ENCODE results near the gene FAM241B.

The FAM241B gene

GRCh38 chr10:69674786-69675185, 44.7 kb downstream of the FAM241B start:
- H3K27ac ChIP-seq: no peak overlapping the region
- TF ChIP-seq, protein P1, sequence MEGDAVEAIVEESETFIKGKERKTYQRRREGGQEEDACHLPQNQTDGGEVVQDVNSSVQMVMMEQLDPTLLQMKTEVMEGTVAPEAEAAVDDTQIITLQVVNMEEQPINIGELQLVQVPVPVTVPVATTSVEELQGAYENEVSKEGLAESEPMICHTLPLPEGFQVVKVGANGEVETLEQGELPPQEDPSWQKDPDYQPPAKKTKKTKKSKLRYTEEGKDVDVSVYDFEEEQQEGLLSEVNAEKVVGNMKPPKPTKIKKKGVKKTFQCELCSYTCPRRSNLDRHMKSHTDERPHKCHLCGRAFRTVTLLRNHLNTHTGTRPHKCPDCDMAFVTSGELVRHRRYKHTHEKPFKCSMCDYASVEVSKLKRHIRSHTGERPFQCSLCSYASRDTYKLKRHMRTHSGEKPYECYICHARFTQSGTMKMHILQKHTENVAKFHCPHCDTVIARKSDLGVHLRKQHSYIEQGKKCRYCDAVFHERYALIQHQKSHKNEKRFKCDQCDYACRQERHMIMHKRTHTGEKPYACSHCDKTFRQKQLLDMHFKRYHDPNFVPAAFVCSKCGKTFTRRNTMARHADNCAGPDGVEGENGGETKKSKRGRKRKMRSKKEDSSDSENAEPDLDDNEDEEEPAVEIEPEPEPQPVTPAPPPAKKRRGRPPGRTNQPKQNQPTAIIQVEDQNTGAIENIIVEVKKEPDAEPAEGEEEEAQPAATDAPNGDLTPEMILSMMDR (conservative IDR thresholded peaks at IDR 0.05): no peak
- TF ChIP-seq ZFX (IDR thresholded peaks at IDR 0.05): no peak

GRCh38 chr10:69676301-69676700, 46.3 kb downstream of the FAM241B start:
- H3K27ac ChIP-seq: no peak overlapping the region
- TF ChIP-seq, protein P1 (conservative IDR thresholded peaks at IDR 0.05): no peak
- no peak for TF ChIP-seq ZFX (IDR thresholded peaks at IDR 0.05)

DNA sequence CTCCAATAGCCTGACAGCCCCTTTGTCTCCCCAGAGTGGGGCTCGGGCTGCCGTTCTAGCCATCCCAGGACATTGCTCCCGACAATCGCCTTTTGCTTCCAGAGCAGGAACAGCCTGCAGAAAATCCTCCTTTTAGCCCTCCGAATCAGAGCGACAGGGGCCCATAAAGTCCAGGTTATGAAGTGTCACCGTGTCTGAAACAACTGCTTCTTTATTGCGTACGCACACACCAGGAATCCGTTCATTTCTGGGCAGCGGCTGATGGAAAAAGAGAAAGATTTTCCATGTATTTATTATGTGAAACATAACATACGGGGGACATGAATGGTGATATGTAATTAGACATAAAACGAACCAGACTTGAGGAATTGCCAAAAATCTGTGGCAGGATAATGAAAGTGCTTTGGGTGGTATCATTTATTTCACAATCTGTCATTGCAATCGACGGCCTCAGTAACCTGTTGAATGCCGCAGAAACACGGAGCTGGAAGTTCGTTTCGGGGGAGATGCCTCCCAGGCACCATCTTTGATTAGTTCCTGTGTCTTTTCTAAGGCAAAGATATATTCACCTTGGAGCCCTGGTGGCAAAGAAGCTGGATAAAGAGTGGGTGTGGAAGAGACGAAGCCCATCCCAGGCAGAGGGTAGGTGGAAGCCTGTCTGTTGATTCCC, 48.1 kb downstream of the FAM241B start:
- H3K27ac ChIP-seq: no peak overlapping the region
- TF ChIP-seq ZFX (IDR thresholded peaks at IDR 0.05): no peak
- TF ChIP-seq, protein P1 (conservative IDR thresholded peaks at IDR 0.05): no peak

- TF ChIP-seq, protein P1 (conservative IDR thresholded peaks at IDR 0.05): no peak
- no peak for TF ChIP-seq ZFX (IDR thresholded peaks at IDR 0.05)
- H3K27ac ChIP-seq: no peak overlapping the region
These were observed 49.7 kb downstream of the FAM241B start for GRCh38 chr10:69679736-69680135.

GRCh38 chr10:69680610-69681009, 50.6 kb downstream of the FAM241B start:
- H3K27ac ChIP-seq: no peak overlapping the region
- TF ChIP-seq, protein P1 (conservative IDR thresholded peaks at IDR 0.05): no peak
- no peak for TF ChIP-seq ZFX (IDR thresholded peaks at IDR 0.05)

GRCh38 chr10:69681436-69681835, 51.4 kb downstream of the FAM241B start:
- TF ChIP-seq, protein P1 (conservative IDR thresholded peaks at IDR 0.05): no peak
- no peak for TF ChIP-seq ZFX (IDR thresholded peaks at IDR 0.05)
- no peak overlapping the region for H3K27ac ChIP-seq

- H3K27ac ChIP-seq: no peak overlapping the region; the same call in 1 of the 2 replicates
- TF ChIP-seq, protein P1 (conservative IDR thresholded peaks at IDR 0.05): no peak
- no peak for TF ChIP-seq ZFX (IDR thresholded peaks at IDR 0.05)
These were observed 53.0 kb downstream of the FAM241B start for GRCh38 chr10:69682955-69683474.
